HL-60/S4 treated with phorbol 12-myristate 13-acetate at 8.2 ng/mL for 4 days and 3 days (cell line): ENCODE measurements around the gene FEM1C.

ENCODE experiments used
- in situ Hi-C: fragments of 300-500 bp; cut with MboI; formaldehyde crosslinking; loops from 2 replicates; pipeline ENCODE4 v1.15.0; 2022; ENCODE audit warnings: low sequenced_read_pairs

The FEM1C gene, protein sequence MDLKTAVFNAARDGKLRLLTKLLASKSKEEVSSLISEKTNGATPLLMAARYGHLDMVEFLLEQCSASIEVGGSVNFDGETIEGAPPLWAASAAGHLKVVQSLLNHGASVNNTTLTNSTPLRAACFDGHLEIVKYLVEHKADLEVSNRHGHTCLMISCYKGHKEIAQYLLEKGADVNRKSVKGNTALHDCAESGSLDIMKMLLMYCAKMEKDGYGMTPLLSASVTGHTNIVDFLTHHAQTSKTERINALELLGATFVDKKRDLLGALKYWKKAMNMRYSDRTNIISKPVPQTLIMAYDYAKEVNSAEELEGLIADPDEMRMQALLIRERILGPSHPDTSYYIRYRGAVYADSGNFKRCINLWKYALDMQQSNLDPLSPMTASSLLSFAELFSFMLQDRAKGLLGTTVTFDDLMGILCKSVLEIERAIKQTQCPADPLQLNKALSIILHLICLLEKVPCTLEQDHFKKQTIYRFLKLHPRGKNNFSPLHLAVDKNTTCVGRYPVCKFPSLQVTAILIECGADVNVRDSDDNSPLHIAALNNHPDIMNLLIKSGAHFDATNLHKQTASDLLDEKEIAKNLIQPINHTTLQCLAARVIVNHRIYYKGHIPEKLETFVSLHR

GRCh38 chr5:115544436-115545350 lies at the start of gene FEM1C:
TSS of gene FEM1C (minus strand) at chr5:115544775. CDS start at chr5:115543493, 1,282 bp downstream.
- in situ Hi-C loops = no loop called here

GRCh38 chr5:115589043-115589442 lies 44.5 kb upstream of the FEM1C start:
- in situ Hi-C loops = loop anchor here (25.0 kb wide), 1 partner anchor 277 kb away; no protein-coding TSS in a partner anchor

GRCh38 chr5:115588640-115589039 lies 44.1 kb upstream of the FEM1C start:
- in situ Hi-C loops = loop anchor here (25.0 kb wide), 1 partner anchor 276 kb away; no protein-coding TSS in a partner anchor

GRCh38 chr5:115586525-115587146 lies 42.1 kb upstream of the FEM1C start:
- in situ Hi-C loops = loop anchor here (25.0 kb wide), 1 partner anchor 274 kb away; no protein-coding TSS in a partner anchor

DNA sequence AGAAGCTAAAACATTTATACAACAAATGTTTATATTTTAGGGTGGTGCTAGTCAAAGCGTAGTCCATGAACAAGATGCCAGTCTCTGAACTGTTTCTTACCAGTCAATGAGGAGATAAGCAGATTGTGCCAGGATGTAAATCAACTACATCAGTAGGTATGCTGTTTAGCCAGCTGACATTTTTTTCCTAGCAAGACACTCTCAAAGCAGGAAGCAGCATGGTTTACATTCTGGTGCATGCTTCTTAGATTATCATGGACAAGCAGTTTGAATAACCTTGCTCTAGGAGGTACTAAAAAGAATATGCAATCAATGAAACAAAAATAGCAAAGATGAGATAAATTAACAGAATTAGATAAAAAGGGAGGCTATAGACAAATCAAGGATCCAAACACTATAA lies 40.7 kb upstream of the FEM1C start:
- in situ Hi-C loops = loop anchor here (25.0 kb wide), 1 partner anchor 273 kb away; no protein-coding TSS in a partner anchor

GRCh38 chr5:115584501-115584900 lies 39.9 kb upstream of the FEM1C start:
- in situ Hi-C loops = loop anchor here (25.0 kb wide), 1 partner anchor 272 kb away; no protein-coding TSS in a partner anchor

DNA sequence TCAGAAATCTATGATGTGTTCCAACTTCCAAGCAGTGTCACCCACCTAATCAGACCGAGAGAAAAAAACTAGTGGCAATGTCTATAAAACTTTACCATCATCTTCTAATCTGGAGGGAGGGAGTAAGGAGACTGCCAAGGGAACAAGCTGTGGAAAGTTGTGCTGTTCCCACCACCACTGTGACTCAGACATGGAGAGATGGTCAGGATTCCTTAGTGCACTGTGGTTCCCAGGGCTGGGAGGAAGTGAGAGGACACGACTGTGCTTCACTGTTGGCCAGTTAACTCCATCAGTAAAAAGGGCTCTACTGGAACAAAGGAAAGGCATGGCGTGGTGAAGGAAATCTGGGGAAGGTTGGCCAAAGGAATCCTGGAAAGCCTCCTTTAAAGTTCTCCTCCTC lies 38.9 kb upstream of the FEM1C start:
- in situ Hi-C loops = loop anchor here (25.0 kb wide), 1 partner anchor 271 kb away; no protein-coding TSS in a partner anchor

DNA sequence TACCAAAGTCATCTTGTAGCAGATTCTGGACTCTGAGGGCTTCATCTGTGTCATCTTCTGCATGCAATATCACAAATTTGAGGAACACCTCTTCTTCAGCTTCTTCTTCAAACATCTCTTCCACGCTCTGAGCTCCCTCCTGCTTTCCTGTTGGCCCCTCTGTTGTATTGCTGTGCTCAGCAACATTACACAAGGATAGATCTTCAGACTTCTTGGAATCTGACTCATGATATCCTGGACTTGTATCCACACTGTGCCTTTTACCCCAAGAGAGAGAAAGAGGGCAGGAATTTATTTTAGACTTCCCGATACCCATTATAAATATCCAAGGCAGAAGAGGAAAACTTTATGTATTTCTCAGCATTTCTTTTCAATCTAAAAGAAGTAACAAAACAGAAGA lies 36.4 kb upstream of the FEM1C start:
- in situ Hi-C loops = loop anchor here (25.0 kb wide), 1 partner anchor 269 kb away; no protein-coding TSS in a partner anchor

- in situ Hi-C loops = loop anchor here (25.0 kb wide), 1 partner anchor 267 kb away; no protein-coding TSS in a partner anchor
Measured at GRCh38 chr5:115579747-115580173, 35.2 kb upstream of the FEM1C start.

DNA sequence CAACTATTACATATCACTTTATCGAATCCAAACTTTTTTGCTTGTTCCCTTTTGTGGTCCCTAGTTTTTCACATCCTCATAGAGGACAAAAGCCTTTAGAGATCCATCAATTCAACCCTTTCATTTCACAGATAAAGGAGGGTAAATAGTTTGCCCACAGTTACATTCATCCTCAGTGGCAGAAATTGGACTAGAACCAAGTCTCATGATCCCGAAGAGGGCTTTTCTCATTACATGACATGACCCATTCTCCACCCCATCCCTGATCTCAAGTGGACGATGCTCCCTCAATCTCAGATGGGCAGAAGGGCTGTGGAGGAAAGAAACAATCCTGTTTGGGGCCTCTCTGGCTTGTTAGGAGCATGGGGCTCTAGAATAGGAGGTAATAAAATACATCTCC lies 34.6 kb upstream of the FEM1C start:
- in situ Hi-C loops = loop anchor here (25.0 kb wide), 1 partner anchor 267 kb away; no protein-coding TSS in a partner anchor

DNA sequence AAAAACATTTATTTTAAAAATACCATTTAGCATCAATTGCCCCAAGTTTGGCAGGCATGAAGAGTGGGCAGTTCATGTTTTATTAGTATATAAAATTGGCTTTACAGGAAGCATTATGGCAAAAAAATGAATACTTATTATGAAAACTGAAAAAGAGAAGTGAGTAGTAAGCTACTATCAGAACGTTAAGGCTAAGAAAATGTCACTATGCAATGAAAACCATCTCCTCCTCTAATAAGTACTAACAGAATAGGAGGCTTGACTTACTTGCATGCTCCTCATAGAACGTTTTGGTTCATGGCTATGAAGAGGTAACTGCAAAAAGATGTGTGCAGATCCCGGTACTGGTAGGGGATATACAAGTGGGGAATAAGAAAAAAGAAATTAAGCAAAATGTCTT lies 34.1 kb upstream of the FEM1C start:
- in situ Hi-C loops = loop anchor here (25.0 kb wide), 1 partner anchor 266 kb away; no protein-coding TSS in a partner anchor

GRCh38 chr5:115577741-115578140 lies 33.2 kb upstream of the FEM1C start:
- in situ Hi-C loops = loop anchor here (25.0 kb wide), 1 partner anchor 265 kb away; no protein-coding TSS in a partner anchor

DNA sequence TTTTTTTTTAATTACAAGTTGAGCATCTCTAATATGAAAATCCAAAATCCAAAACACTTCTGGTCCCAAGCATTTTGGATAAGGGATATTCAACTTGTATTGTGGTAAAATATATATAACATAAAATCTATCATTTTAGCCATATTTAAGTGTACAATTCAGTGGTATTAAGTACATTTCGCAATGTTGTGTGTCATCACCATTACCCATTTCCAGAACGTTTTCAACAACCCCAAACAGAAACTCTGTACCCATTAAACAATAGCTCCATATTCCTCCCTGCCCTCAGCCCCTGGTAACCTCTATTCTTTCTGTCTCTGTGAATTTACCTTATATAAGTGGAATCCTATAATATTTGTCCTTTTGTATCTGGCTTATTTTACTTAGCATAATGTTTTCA lies 32.8 kb upstream of the FEM1C start:
- in situ Hi-C loops = loop anchor here (25.0 kb wide), 1 partner anchor 265 kb away; no protein-coding TSS in a partner anchor

GRCh38 chr5:115575167-115576070 lies 30.8 kb upstream of the FEM1C start:
- in situ Hi-C loops = loop anchor here (25.0 kb wide), 1 partner anchor 263 kb away; no protein-coding TSS in a partner anchor

- in situ Hi-C loops = no loop called here
Measured at GRCh38 chr5:115573133-115573532, 28.6 kb upstream of the FEM1C start.

DNA sequence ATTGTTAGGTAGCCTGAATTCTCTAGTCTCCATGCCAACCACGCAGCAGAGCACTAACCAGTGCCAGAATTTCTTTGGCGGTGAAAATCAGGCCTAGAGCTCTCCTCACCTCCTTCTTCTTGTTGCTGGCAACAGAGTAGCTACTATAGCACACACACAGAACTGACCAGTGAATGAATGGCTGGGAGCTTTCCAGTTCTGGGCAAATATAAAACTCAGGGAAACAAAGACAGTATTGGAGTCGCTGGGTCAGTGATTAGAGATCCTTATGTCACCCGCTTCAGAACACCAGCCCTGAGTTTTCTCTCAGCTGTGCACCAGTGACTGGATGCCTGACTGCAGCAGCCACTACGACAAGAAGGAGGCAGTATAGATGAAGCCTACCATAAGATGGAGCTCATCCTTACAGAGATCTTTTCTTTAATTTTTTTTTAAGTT lies 26.9 kb upstream of the FEM1C start:
- in situ Hi-C loops = no loop called here

DNA sequence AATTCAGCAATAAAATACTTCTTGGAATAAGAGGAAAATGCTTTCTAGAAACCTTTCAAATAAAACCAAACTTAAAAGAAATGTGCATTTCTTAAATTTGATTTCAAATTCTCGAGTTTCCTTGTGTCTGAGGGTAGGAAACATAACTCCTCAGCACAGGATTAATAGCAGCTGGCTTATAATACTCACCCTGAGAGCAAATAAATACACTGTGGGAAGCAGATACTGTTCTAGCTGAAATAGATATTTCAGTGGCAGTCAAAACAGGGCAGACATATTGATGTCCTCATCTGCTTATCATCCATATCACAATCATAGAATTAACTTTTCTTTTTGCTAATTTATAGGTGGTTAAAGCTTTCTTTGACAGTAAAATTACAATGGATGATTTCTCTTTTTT lies 24.1 kb upstream of the FEM1C start:
- in situ Hi-C loops = no loop called here

DNA sequence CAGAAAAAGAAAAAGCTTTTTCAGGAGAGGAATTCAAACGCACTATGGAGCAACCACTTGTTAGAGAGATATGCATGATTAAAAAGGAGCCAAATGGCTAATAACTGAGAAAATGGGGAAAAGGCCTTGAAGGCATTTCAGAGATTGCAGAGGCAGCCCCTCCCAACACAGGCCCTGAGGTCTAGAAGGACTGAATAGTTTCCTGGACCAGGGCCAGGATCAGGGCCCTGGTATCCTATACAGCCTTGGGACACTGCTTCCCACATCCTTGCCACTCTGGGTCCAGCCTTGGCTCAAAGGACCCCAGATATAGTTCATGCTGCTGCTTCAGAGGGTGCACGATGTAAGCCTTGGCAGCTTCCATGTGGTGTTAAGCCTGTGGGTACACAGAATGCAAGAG lies 20.7 kb upstream of the FEM1C start:
- in situ Hi-C loops = no loop called here

- in situ Hi-C loops = no loop called here
Measured at GRCh38 chr5:115561176-115561575, 16.6 kb upstream of the FEM1C start.
